OCI-LY7 (cell line): ENCODE measurements around the gene MLLT10.

ENCODE experiments used
- EZH2phosphoT487 ChIP-seq: fragments of 200-600 bp; sonication (generic); IDR thresholded peaks from 2 replicates; pipeline ENCODE4 v1.6.1; 2018; ENCODE audit warnings: low read depth, borderline replicate concordance, mild to moderate bottlenecking, mixed run types, antibody characterized with exemption, low read length, moderate library complexity, mixed read lengths
- TF ChIP-seq, protein P1 (sequence below): fragments of 200-600 bp; sonication (generic); conservative IDR thresholded peaks from 2 replicates; pipeline ENCODE4 v1.5.1; 2014; ENCODE audit warnings: mild to moderate bottlenecking, antibody characterized with exemption, low read length, moderate library complexity, mixed read lengths

DNA sequence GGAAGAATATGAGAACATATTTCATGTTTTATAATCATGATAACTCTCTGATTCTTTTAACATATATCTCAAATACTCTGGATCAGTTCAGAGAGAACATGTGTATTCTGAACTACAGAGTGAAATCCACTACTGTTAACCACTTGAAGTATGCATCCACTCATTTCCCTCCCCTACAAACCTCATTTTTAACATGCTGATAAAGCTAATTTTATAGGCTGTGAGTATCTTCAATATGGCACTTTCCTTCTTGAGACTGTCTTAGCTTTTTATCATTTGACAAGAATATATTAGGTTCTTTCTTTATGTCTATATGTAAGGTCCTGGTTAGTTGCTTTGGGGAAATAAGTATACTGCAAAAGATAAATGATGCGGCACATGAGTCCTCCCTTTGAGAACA lies 154.8 kb downstream of the MLLT10 start:
- TF ChIP-seq, protein P1, sequence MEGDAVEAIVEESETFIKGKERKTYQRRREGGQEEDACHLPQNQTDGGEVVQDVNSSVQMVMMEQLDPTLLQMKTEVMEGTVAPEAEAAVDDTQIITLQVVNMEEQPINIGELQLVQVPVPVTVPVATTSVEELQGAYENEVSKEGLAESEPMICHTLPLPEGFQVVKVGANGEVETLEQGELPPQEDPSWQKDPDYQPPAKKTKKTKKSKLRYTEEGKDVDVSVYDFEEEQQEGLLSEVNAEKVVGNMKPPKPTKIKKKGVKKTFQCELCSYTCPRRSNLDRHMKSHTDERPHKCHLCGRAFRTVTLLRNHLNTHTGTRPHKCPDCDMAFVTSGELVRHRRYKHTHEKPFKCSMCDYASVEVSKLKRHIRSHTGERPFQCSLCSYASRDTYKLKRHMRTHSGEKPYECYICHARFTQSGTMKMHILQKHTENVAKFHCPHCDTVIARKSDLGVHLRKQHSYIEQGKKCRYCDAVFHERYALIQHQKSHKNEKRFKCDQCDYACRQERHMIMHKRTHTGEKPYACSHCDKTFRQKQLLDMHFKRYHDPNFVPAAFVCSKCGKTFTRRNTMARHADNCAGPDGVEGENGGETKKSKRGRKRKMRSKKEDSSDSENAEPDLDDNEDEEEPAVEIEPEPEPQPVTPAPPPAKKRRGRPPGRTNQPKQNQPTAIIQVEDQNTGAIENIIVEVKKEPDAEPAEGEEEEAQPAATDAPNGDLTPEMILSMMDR, result no peak
- TF ChIP-seq EZH2phosphoT487, result no peak
